ENCODE measurements around the gene DSE.

The DSE gene

GRCh38 chr6:116465246-116465645, 94.5 kb downstream of the DSE start:
- TF ChIP-seq CTCF (IDR thresholded peaks at IDR 0.05; ENCODE audit: low read depth, low read length, missing control alignments): no peak
- no peak overlapping the region for H3K4me3 ChIP-seq (ENCODE audit: low read depth, low read length)
- DNase-seq (ENCODE audit: low read depth): no peak

- H3K4me3 ChIP-seq (ENCODE audit: low read depth, low read length): no peak overlapping the region
- no peak for TF ChIP-seq CTCF (IDR thresholded peaks at IDR 0.05; ENCODE audit: low read depth, low read length, missing control alignments)
- no peak for DNase-seq (ENCODE audit: low read depth)
These were observed 96.3 kb downstream of the DSE start for GRCh38 chr6:116467096-116467495.

GRCh38 chr6:116467514-116467913, 96.8 kb downstream of the DSE start:
- no peak overlapping the region for H3K4me3 ChIP-seq (ENCODE audit: low read depth, low read length)
- no peak for TF ChIP-seq CTCF (IDR thresholded peaks at IDR 0.05; ENCODE audit: low read depth, low read length, missing control alignments)
- no peak for DNase-seq (ENCODE audit: low read depth)

GRCh38 chr6:116468293-116468692, 97.5 kb downstream of the DSE start:
- no peak for DNase-seq (ENCODE audit: low read depth)
- TF ChIP-seq CTCF (IDR thresholded peaks at IDR 0.05; ENCODE audit: low read depth, low read length, missing control alignments): no peak
- no peak overlapping the region for H3K4me3 ChIP-seq (ENCODE audit: low read depth, low read length)

- TF ChIP-seq CTCF (IDR thresholded peaks at IDR 0.05; ENCODE audit: low read depth, low read length, missing control alignments): no peak
- DNase-seq (ENCODE audit: low read depth): no peak
- no peak overlapping the region for H3K4me3 ChIP-seq (ENCODE audit: low read depth, low read length)
These were observed 100.8 kb downstream of the DSE start for GRCh38 chr6:116471531-116471930.

- DNase-seq (ENCODE audit: low read depth): no peak
- H3K4me3 ChIP-seq (ENCODE audit: low read depth, low read length): no peak overlapping the region
- no peak for TF ChIP-seq CTCF (IDR thresholded peaks at IDR 0.05; ENCODE audit: low read depth, low read length, missing control alignments)
These were observed 102.0 kb downstream of the DSE start for GRCh38 chr6:116472706-116473105.

- no peak overlapping the region for H3K4me3 ChIP-seq (ENCODE audit: low read depth, low read length)
- DNase-seq (ENCODE audit: low read depth): no peak
- no peak for TF ChIP-seq CTCF (IDR thresholded peaks at IDR 0.05; ENCODE audit: low read depth, low read length, missing control alignments)
These were observed 104.4 kb downstream of the DSE start for GRCh38 chr6:116475141-116475540.
